Gastroesophageal sphincter (tissue), 3 donors: Measurements from ENCODE around the gene ZNF516.
A peak's percentile ranks its signal among the peaks of the same experiment; 100 is the strongest.

ENCODE experiments used
- CTCF ChIP-seq, 4 experiments: fragments of 200-600 bp in 2 of 4; fragments of 450-650 bp in 2 of 4; sonication (generic) in 1 of 4; IDR thresholded peaks; one replicate each; pipeline ENCODE4 v1.5.1; 2017 to 2019; ENCODE audit warnings: antibody characterized with exemption in 4 of 4, mild to moderate bottlenecking in 2 of 4, moderate library complexity in 2 of 4
- EP300 ChIP-seq: sonication (generic); formaldehyde crosslinking; IDR thresholded peaks from one replicate; pipeline ENCODE4 v1.6.1; 2017; ENCODE audit warnings: antibody characterized with exemption, mild to moderate bottlenecking
- POLR2A ChIP-seq, 2 donors: fragments of 450-650 bp; IDR thresholded peaks; one replicate each; pipeline ENCODE4 v1.6.1; 2017; ENCODE audit warnings: antibody characterized with exemption in 2 of 2, mild to moderate bottlenecking in 2 of 2, moderate library complexity in 1 of 2

DNA sequence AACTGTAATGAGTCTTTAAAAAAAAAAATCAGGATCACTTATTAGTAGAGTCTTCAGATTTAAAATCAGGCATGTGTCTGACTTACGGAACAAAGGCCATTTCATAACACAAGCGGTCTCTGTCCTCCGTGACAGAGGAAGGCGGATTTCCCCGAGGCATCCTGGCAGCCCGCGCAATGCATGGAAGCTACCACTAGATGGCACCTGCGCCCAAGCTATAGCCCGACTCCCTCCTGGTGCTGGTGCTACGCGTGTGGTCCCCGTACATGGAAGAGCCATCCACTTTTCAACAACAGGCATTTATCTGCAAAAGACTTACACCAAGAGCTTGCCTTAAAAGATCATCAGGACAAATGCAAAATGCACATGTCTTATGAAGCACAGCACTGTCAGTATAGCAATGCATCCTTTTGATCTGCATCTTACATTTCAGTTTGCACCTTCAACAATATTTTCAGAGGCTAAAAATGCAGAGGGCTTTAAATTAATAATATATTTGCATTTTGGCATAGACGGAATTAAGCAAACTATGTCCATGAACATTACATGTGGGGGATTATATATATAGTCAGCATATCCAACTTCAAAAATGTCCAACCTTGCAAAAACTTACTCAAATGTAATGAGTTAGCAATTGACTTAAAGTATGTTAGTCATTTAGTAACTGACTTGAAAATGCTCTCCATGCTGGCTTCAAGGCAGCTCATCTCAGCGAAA lies 96.0 kb downstream of the ZNF516 start:
- TF ChIP-seq CTCF (IDR thresholded peaks at IDR 0.05) (peak; percentile 94 to 97 (median 96)), EP300 (no peak), POLR2A (IDR thresholded peaks at IDR 0.05) (no peak)
